ENCODE measurements around the gene SNX20. TPM values are rescaled to one million over a fixed set of nuclear protein-coding genes. Genes with fewer than 3 reads are reported as not detected.

The SNX20 gene, protein sequence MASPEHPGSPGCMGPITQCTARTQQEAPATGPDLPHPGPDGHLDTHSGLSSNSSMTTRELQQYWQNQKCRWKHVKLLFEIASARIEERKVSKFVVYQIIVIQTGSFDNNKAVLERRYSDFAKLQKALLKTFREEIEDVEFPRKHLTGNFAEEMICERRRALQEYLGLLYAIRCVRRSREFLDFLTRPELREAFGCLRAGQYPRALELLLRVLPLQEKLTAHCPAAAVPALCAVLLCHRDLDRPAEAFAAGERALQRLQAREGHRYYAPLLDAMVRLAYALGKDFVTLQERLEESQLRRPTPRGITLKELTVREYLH
- 0.69 TPM for total RNA-seq
- long read RNA-seq: 0 reads

GRCh38 chr16:50681021-50681885 is at the start of gene SNX20:
SNX20 (minus strand) TSS chr16:50681312; CDS start chr16:50677526, 3,786 bp downstream.
- Histone ChIP-seq H3K36me3 (no peaks in the 10 kb centered on the region), H3K4me1 (no peaks in the 10 kb centered on the region), H3K27me3 (ENCODE audit: low read depth) (peaks cover 17% of the 10 kb centered on the region), H3K9me3 (replicated peaks) (no peaks in the 10 kb centered on the region), H3K4me3 (peak within 1 kb of the TSS; percentile 33), H3K27ac (replicated peaks) (no peak within 1 kb of the TSS)
- TF ChIP-seq, protein P1, sequence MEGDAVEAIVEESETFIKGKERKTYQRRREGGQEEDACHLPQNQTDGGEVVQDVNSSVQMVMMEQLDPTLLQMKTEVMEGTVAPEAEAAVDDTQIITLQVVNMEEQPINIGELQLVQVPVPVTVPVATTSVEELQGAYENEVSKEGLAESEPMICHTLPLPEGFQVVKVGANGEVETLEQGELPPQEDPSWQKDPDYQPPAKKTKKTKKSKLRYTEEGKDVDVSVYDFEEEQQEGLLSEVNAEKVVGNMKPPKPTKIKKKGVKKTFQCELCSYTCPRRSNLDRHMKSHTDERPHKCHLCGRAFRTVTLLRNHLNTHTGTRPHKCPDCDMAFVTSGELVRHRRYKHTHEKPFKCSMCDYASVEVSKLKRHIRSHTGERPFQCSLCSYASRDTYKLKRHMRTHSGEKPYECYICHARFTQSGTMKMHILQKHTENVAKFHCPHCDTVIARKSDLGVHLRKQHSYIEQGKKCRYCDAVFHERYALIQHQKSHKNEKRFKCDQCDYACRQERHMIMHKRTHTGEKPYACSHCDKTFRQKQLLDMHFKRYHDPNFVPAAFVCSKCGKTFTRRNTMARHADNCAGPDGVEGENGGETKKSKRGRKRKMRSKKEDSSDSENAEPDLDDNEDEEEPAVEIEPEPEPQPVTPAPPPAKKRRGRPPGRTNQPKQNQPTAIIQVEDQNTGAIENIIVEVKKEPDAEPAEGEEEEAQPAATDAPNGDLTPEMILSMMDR (IDR thresholded peaks at IDR 0.05; ENCODE audit: borderline replicate concordance): no peak
- DNase-seq: peak; percentile 33
- intact Hi-C loops (cut with micrococcal nuclease): no loop called here

DNA sequence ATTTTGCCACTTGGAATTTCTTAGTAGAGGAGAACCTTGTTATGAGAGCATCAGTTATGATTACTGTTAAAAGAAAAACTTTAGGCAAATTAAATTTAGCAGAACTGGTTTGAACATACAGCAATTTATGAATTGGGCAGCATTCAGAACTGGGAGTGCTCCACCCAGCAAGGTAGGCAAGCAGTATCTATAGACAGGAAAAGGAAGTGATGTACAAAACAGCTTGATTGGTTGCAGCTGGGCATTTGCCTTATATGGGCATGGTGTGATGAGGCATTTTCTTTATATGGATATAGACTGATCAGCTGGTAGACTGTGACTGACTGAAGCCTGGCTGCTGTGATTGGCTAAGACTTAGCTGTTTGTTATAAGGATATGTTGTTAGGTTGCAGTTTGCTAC is 43.2 kb upstream of the SNX20 start:
- Histone ChIP-seq H3K9me3 (replicated peaks) (no peaks in the 10 kb centered on the region), H3K4me1 (no peaks in the 10 kb centered on the region), H3K36me3 (no peaks in the 10 kb centered on the region), H3K4me3 (no peak overlapping the region), H3K27me3 (ENCODE audit: low read depth) (peaks cover 13% of the 10 kb centered on the region), H3K27ac (replicated peaks) (no peak overlapping the region)
- intact Hi-C loops (cut with micrococcal nuclease): no loop called here
- no peak for DNase-seq
- TF ChIP-seq, protein P1 (IDR thresholded peaks at IDR 0.05; ENCODE audit: borderline replicate concordance): no peak

GRCh38 chr16:50722960-50723359 is 41.8 kb upstream of the SNX20 start:
- Histone ChIP-seq H3K9me3 (replicated peaks) (no peaks in the 10 kb centered on the region), H3K27me3 (ENCODE audit: low read depth) (peaks cover 21% of the 10 kb centered on the region), H3K4me1 (no peaks in the 10 kb centered on the region), H3K27ac (replicated peaks) (no peak overlapping the region), H3K4me3 (no peak overlapping the region), H3K36me3 (no peaks in the 10 kb centered on the region)
- intact Hi-C loops (cut with micrococcal nuclease): no loop called here
- TF ChIP-seq, protein P1 (IDR thresholded peaks at IDR 0.05; ENCODE audit: borderline replicate concordance): no peak
- DNase-seq: no peak

GRCh38 chr16:50722405-50722737 is 41.3 kb upstream of the SNX20 start:
- Histone ChIP-seq H3K27me3 (ENCODE audit: low read depth) (peaks cover 21% of the 10 kb centered on the region), H3K4me3 (no peak overlapping the region), H3K9me3 (replicated peaks) (no peaks in the 10 kb centered on the region), H3K27ac (replicated peaks) (no peak overlapping the region), H3K36me3 (no peaks in the 10 kb centered on the region), H3K4me1 (no peaks in the 10 kb centered on the region)
- TF ChIP-seq, protein P1 (IDR thresholded peaks at IDR 0.05; ENCODE audit: borderline replicate concordance): no peak
- intact Hi-C loops (cut with micrococcal nuclease): no loop called here
- no peak for DNase-seq

- Histone ChIP-seq H3K27ac (replicated peaks) (no peak overlapping the region), H3K36me3 (no peaks in the 10 kb centered on the region), H3K9me3 (replicated peaks) (no peaks in the 10 kb centered on the region), H3K4me3 (no peak overlapping the region), H3K27me3 (ENCODE audit: low read depth) (peaks cover 21% of the 10 kb centered on the region), H3K4me1 (no peaks in the 10 kb centered on the region)
- no peak for DNase-seq
- TF ChIP-seq, protein P1 (IDR thresholded peaks at IDR 0.05; ENCODE audit: borderline replicate concordance): no peak
- intact Hi-C loops (cut with micrococcal nuclease): no loop called here
Observed at GRCh38 chr16:50721549-50722404, 40.7 kb upstream of the SNX20 start.
